Right lobe of liver (tissue), 4 donors: ENCODE measurements around the gene DLX3.
A peak's percentile ranks its signal among the peaks of the same experiment; 100 is the strongest.

Experiments
- CTCF ChIP-seq, 4 donors: fragments of 200-600 bp in 3 of 4; fragments of 450-650 bp in 1 of 4; IDR thresholded peaks; one replicate each; pipeline versions ENCODE4 v1.5.1 to v1.8.0; 2016 to 2022; ENCODE audit warnings: antibody characterized with exemption in 4 of 4, mild to moderate bottlenecking in 2 of 4
- POLR2A ChIP-seq: fragments of 450-650 bp; IDR thresholded peaks from one replicate; pipeline ENCODE4 v1.6.1; 2017; ENCODE audit warnings: antibody characterized with exemption, mild to moderate bottlenecking
- donor health status: DM: no; HTN: no; CAD: no.
- donor health status: DM: no; HTN: no; CAD: no.
- donor health status: DM: no; HTN: yes; CAD: no.

GRCh38 chr17:49997773-49998703, 3.0 kb upstream of the DLX3 start:
- TF ChIP-seq CTCF (IDR thresholded peaks at IDR 0.05) (peak; percentile 89 to 99 (median 97)), POLR2A (no peak)
